ENCODE measurements around the gene TULP4. TPM values are rescaled to one million over a fixed set of nuclear protein-coding genes. Genes with fewer than 3 reads are reported as not detected.

Gene TULP4
- total and polyA plus RNA-seq, 2 experiments from 2014 or later = 20.0 to 118 TPM

GRCh38 chr6:158269657-158270056, 42.6 kb upstream of the TULP4 start:
- no peaks in the 10 kb centered on the region for H3K9me3 ChIP-seq (ENCODE audit: low read depth)
- no peak for DNase-seq (ENCODE audit: low read depth in 1 of 2, low spot score in 1 of 2)
- TF ChIP-seq CTCF (IDR thresholded peaks at IDR 0.05; ENCODE audit: low read depth, low read length) = no peak
- no peak overlapping the region for H3K27ac ChIP-seq
- no peak overlapping the region for H3K4me3 ChIP-seq
- H3K4me1 ChIP-seq (ENCODE audit: low read depth) = peaks cover 13% of the 10 kb centered on the region
- H3K36me3 ChIP-seq = no peaks in the 10 kb centered on the region
- no peaks in the 10 kb centered on the region for H3K27me3 ChIP-seq

GRCh38 chr6:158270389-158271127, 41.7 kb upstream of the TULP4 start:
- Histone ChIP-seq H3K4me1 (ENCODE audit: low read depth) (peaks cover 13% of the 10 kb centered on the region), H3K36me3 (no peaks in the 10 kb centered on the region), H3K27me3 (no peaks in the 10 kb centered on the region), H3K4me3 (no peak overlapping the region), H3K9me3 (ENCODE audit: low read depth) (no peaks in the 10 kb centered on the region), H3K27ac (no peak overlapping the region)
- TF ChIP-seq CTCF (IDR thresholded peaks at IDR 0.05; ENCODE audit: low read depth, low read length) = no peak
- no peak for DNase-seq (ENCODE audit: low read depth in 1 of 2, low spot score in 1 of 2)

GRCh38 chr6:158272324-158272723, 39.9 kb upstream of the TULP4 start:
- H3K27ac ChIP-seq = no peak overlapping the region
- no peaks in the 10 kb centered on the region for H3K36me3 ChIP-seq
- no peak for DNase-seq (ENCODE audit: low read depth in 1 of 2, low spot score in 1 of 2)
- no peaks in the 10 kb centered on the region for H3K27me3 ChIP-seq
- no peaks in the 10 kb centered on the region for H3K9me3 ChIP-seq (ENCODE audit: low read depth)
- H3K4me3 ChIP-seq = no peak overlapping the region
- peaks cover 13% of the 10 kb centered on the region for H3K4me1 ChIP-seq (ENCODE audit: low read depth)
- TF ChIP-seq CTCF (IDR thresholded peaks at IDR 0.05; ENCODE audit: low read depth, low read length) = no peak

GRCh38 chr6:158278004-158278403, 34.3 kb upstream of the TULP4 start:
- no peak for TF ChIP-seq CTCF (IDR thresholded peaks at IDR 0.05; ENCODE audit: low read depth, low read length)
- Histone ChIP-seq H3K9me3 (ENCODE audit: low read depth) (no peaks in the 10 kb centered on the region), H3K27ac (no peak overlapping the region), H3K4me1 (ENCODE audit: low read depth) (peaks cover under 1% of the 10 kb centered on the region), H3K4me3 (no peak overlapping the region), H3K36me3 (no peaks in the 10 kb centered on the region), H3K27me3 (no peaks in the 10 kb centered on the region)
- no peak for DNase-seq (ENCODE audit: low read depth in 1 of 2, low spot score in 1 of 2)

GRCh38 chr6:158279615-158280014, 32.6 kb upstream of the TULP4 start:
- Histone ChIP-seq H3K27ac (no peak overlapping the region), H3K4me1 (ENCODE audit: low read depth) (peaks cover 11% of the 10 kb centered on the region), H3K9me3 (ENCODE audit: low read depth) (no peaks in the 10 kb centered on the region), H3K36me3 (no peaks in the 10 kb centered on the region), H3K4me3 (no peak overlapping the region), H3K27me3 (no peaks in the 10 kb centered on the region)
- DNase-seq (ENCODE audit: low read depth in 1 of 2, low spot score in 1 of 2) = peak in 1 of 2 donors; percentile 82
- no peak for TF ChIP-seq CTCF (IDR thresholded peaks at IDR 0.05; ENCODE audit: low read depth, low read length)

Data from cardiac muscle cell (in vitro differentiated cells and primary cell).